ENCODE results near the gene TRMT1.

DNA sequence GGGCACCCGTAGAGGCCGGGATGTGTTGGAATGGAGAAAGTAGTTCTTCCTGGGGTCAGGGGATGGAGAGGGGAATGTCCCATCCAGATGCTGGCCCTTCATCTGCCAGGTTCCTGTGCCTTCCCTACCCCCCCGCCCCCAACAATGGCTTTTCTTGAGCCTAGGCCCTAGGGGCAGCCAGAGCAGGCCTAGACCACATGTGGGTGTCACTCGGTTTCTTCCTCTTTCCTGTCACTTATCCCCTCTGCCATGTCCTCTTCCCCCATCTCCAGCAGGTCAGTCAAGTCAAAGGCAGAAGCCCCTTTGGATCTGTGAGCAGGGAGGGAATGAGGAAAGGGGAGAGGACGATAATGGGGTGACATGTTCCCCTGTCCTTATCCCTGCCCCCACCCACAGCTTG lies 50.3 kb downstream of the TRMT1 start:
- TF ChIP-seq ZNF274 (IDR thresholded peaks at IDR 0.05; ENCODE audit: low read depth, low read length) (no peak), YY1 (IDR thresholded peaks at IDR 0.05; ENCODE audit: insufficient read depth, insufficient read length) (no peak), SUZ12 (IDR thresholded peaks at IDR 0.05; ENCODE audit: extremely low read depth, insufficient read depth, insufficient read length) (no peak)
